H4 (cell line): ENCODE data around the gene GPANK1. TPM values are rescaled to one million over a fixed set of nuclear protein-coding genes. Genes with fewer than 3 reads are reported as not detected.
A peak's percentile ranks its signal among the peaks of the same experiment; 100 is the strongest.

Experiments used
- DNase-seq: peaks from one replicate; pipeline ENCODE4 v3.0.0-alpha.2; 2015; ENCODE audit warnings: low spot score
- total RNA-seq: library from RNA; depleted of rRNA; stranded (reverse); fragments of >200 nt; shearing (Covaris generic); gene quantifications from 2 replicates; pipeline ENCODE4 v1.2.3, GENCODE V29; 2014

The GPANK1 gene
- total RNA-seq, 1 experiment from 2014 or later = 15.9 TPM

DNA sequence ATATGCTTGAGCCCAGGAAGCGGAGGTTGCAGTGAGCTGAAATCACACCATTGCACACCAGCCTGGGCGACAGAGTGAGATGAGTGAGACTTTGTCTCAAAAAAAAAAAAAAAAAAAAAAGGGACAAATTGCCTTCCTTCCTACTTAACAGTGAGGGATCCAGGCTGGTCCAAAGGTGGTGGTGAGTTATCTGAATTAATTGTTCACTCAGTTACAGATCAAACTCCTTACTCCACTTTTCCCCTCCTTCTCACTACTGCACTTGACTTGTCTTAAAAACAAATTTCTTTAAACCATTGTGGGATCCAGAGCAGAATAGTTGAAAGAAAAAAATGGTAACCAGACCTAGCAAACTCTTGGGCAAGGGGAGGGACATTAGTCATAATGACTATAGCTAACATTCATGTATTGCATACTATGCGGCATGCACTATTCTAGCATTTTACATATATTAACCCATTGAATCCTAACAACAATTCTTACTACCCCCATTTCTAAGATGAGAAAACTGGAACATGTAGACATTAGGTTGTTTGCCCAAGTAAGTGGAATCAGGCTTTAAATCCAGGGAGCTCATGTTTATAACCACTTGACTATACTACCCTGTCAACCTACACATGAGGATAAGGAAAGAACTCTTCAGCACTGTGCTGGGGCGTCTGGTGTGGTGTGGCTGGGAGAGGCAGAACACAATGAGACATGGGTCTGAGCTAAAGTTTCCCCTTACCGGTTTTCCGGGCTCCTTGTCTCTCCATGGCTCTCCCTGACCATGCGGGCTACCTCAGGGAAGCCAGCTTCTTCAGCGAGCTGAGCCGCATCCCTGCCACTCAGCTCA is 1.5 kb downstream of the GPANK1 start:
- DNase-seq = no peak

DNA sequence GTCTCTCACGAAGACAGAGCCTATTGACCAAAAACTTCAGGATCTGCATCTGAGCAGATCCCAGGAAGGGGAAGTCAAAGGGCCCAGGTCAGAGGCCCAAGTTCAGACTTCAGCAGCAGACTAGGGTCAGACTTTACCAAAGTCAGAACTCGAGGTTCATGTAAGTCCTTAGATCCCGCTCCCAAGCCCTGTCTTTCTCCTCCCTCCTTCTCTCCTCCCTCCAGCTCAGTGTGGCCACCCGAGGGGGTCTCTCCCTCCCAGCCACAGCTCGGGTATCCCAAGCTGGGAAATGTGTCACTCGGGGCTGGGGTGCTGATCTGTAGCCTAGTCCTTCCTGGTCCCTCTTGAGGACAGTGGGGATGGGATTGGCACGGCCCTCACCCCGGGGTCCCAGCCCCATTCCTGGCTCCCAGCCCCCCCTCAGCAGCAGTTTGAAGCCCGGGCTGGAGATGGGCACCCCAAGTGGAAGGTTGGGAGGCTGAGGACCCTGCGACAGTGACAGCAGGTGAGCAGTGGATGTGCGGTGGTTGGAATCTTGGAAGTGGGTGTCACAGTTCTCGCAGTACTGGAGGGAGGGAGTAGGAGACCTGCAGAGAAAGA is 2.6 kb downstream of the GPANK1 start:
- no peak for DNase-seq

GRCh38 chr6:31661262-31662123 is 3.3 kb downstream of the GPANK1 start:
- no peak for DNase-seq

DNA sequence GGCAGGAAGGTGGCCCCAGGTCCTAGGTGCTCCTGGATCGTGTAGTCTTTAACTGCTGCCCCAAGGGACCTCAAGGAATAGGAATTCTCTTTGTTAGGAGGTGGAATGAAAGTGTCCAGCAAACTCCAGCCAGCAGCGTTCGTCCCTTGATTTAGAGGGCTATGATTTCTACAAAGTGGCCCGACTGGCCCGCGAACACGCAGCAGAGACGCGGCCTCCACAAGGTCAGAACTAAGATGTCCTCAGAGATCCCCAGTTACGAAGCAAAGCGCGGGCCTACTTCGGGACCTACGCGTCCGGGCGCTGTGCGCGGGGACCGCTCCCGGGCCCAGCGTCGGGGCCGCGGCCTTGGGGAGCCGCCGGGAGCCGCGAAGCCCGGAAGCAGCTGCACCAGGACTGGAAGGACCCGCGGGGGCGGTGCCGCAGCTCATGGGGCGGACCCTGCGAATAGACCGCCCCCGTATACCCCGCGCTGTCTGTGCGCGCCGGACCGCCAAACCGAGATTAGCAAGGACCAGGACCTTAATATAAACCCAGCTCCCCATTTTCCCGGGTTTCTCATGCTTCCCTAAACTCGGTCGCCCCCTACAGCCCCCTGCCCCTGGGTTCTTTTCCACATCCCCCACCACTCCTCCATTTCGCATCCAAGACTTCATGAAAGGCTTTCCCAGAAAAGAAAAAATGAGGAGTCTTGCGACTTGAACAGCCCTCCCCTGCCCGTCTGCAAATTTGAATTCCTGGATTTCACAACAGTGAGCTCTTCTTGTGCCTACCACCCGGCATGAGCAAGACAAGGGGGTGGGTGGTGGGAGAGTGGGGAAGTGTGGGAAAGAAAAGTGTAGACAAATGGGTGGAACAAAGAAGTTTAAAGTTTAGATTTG is 4.2 kb downstream of the GPANK1 start, which contains the start of gene C6orf47:
TSS of gene C6orf47 (minus strand) at position 398 of the 881 bp plus-strand sequence. CDS start 831 bp downstream, outside the sequence.
- peak; percentile 68 for DNase-seq

- no peak for DNase-seq
Measured at GRCh38 chr6:31659649-31660380, 5.0 kb downstream of the GPANK1 start.

DNA sequence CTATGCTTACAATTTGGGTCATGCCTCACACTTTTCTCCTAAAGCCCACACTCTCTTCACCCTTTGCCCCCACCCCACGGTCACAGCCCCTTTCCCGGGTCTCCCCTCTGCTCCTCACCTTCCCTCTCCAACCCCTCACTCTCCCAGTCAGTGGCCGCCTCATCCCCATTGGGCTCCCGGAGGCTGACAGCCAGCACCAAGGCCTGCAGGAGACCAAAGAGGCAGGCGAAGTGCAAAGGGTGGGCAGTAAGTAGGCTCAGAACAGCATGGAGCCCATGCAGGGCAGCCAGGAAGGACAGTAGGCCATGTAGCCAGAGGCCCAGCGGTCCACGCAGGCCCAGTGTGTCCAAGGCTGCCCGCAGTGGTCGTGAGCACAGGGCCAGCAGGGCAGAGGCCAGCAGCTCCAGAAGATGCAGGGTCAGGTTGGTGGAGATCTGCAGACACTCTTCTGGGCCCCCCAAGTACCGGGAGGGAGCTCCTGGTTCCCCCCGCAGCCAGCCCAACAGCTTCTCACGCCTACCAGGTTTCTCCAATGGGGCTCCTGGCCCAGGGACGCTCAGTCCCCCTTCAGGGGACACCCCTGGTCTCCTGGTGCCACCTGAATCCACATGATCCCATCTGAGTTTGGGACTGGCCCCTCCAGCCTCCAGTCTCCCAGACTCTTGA is 5.7 kb downstream of the GPANK1 start:
- DNase-seq = no peak

GRCh38 chr6:31658158-31658688 is 6.6 kb downstream of the GPANK1 start:
- DNase-seq = no peak

DNA sequence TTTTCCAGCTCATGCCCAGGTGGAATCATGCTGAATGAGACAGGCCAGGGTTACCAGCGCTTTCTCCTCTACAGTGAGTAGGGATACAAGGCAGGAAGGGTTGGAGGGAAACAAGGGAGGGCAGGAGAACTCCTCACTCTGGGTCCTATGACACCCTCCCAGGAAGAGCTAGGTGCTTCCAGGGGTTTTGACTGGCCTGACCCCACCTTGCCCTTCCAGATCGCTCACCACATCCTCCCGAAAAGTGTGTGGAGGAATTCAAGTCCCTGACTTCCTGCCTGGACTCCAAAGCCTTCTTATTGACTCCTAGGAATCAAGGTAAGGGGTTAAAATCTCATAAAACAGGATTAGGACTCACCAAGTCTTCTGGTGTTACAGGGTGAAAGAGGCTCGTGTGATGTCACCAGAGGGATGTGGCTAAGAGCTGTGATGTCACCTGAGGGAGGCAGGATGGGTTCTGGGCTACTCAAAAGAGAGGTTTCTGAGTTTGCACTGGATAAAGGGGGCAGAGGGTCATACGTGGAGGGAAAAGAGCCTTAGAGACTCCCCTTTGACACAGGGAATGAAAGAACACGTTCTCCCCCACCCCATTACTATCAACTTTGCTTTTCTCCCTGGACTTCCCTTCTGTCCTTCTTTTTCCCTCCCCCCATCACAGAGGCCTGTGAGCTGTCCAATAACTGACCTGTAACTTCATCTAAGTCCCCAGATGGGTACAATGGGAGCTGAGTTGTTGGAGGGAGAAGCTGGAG is 7.2 kb downstream of the GPANK1 start:
- no peak for DNase-seq

DNA sequence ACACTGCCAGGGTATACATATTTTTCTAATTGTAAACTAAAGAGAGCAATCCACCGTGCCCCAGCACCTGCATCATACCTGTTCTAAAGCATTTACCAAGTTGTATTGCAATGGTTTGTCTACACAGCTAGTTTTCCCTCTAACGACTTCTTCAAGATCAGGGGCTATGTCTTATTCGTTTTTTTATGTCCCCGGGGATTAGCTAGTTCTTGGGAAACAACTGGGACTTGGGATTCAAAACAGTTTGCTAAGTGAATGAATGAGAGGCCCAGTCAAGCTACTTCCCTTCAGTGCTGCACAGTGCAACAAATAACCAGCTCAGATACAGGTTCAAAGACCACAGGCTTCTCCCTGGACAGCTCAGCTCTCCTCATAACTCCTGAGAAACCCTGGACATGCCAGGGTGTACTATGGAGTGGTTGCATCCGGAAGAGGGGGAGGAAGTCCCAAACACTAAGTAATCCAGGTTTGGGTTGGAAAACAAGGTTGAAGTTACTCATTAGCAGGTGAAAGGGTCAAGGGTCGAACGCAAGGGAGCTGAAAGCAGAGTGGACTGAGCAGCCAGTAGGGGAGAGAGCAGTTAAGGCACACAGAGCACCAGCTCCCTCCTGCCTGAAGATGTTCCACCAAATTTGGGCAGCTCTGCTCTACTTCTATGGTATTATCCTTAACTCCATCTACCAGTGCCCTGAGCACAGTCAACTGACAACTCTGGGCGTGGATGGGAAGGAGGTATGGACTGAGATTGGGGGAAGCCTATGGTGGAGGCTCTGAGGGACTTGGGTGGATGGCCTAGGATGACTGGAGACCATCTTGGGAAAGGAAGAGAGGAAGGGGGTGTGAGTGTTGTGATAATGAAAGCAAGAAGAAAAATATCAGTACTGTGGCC is 9.2 kb downstream of the GPANK1 start, which contains the start of gene APOM:
TSS of gene APOM (plus strand) at position 546 of the 889 bp plus-strand sequence. CDS start at position 619, 73 bp downstream.
- DNase-seq = no peak

GRCh38 chr6:31654574-31655348 is 10.0 kb downstream of the GPANK1 start:
- no peak for DNase-seq

- peak; percentile 88 for DNase-seq
Measured at GRCh38 chr6:31652925-31653724, 11.7 kb downstream of the GPANK1 start.

DNA sequence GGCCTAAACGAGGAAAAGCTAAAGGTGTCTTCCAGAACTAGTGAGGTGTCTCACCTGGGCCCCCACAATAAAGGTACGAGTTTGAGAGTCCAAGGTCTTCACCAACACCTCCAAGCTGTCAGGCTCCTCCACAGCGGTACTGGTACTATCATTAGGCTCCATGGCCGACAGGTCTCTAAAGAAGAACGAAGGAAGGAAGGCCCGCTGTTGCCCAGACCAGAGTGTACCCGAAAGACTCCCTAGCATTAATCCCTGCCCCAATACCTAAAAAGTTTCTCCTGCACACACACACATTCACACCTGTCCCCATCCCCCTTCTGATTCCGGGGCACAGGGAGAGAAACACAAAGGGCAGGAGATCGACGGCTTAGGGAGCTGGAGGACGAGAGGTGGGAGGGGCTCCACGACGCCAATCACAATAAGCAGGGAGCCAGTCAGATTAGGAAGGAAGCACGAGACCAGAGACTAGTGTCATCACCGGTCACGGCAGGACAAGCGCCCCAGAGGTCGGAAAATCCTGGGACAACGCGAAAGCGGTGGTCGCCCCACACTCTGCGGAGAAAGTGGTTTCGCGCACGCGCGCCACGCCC is 13.1 kb downstream of the GPANK1 start:
- DNase-seq = peak; percentile 78

- no peak for DNase-seq
Measured at GRCh38 chr6:31645325-31645724, 19.5 kb downstream of the GPANK1 start.

- DNase-seq = no peak
Measured at GRCh38 chr6:31643818-31644454, 20.9 kb downstream of the GPANK1 start.
